Esophagus muscularis mucosa (tissue), 4 donors: Measurements from ENCODE around the gene FKBP1A. TPM values are rescaled to one million over a fixed set of nuclear protein-coding genes. Genes with fewer than 3 reads are reported as not detected.
A peak's percentile ranks its signal among the peaks of the same experiment; 100 is the strongest.

ENCODE experiments used
- DNase-seq: peaks from one replicate; pipeline ENCODE4 v3.0.0-alpha.2; 2017; ENCODE audit errors: extremely low spot score
- H3K27ac ChIP-seq, 4 donors: fragments of 200-600 bp; sonication (generic); replicated peaks in 1 of 4; 1 replicate in 3 of 4; 2 replicates in 1 of 4; pipeline ENCODE4 v1.5.1; 2016 to 2019; ENCODE audit warnings: mild to moderate bottlenecking in 1 of 4
- H3K27me3 ChIP-seq, 4 donors: fragments of 200-600 bp; sonication (generic); one replicate each; pipeline versions ENCODE4 v1.5.1 to v1.6.0; 2016 to 2019
- H3K36me3 ChIP-seq, 4 donors: fragments of 200-600 bp; sonication (generic); one replicate each; pipeline ENCODE4 v1.5.1; 2016 to 2019
- H3K4me1 ChIP-seq, 4 donors: fragments of 200-600 bp; sonication (generic); one replicate each; pipeline ENCODE4 v1.5.1; 2016 to 2019
- H3K4me3 ChIP-seq, 4 donors: fragments of 200-600 bp; sonication (generic); 1 replicate in 2 of 4; 2 replicates in 2 of 4; pipeline ENCODE4 v1.5.1; 2016 to 2019; ENCODE audit warnings: mild to moderate bottlenecking in 4 of 4, moderate library complexity in 1 of 4
- H3K9me3 ChIP-seq, 4 donors: fragments of 200-600 bp; sonication (generic); 1 replicate in 3 of 4; 2 replicates in 1 of 4; pipeline ENCODE4 v1.5.1; 2016 to 2019
- EP300 ChIP-seq: sonication (generic); formaldehyde crosslinking; IDR thresholded peaks from one replicate; pipeline ENCODE4 v1.6.1; 2017; ENCODE audit warnings: antibody characterized with exemption
- POLR2A ChIP-seq: fragments of 450-650 bp; IDR thresholded peaks from one replicate; pipeline ENCODE4 v1.6.1; 2017; ENCODE audit warnings: antibody characterized with exemption, moderate library complexity, mild to moderate bottlenecking, low read depth
- POLR2AphosphoS5 ChIP-seq, 2 donors: sonication (generic); formaldehyde crosslinking; IDR thresholded peaks; one replicate each; pipeline ENCODE4 v1.6.1; 2017; ENCODE audit warnings: antibody characterized with exemption in 2 of 2
- WGBS: methylation state at CpG from one replicate; pipeline ENCODE4 v1.1.5; 2018; 5-methylcytosine and 5-hydroxymethylcytosine counted together
- intact Hi-C: fragments of 100-400 bp; cut with DNase I; formaldehyde crosslinking; loops from one replicate; pipeline ENCODE4 v1.15.1; 2023
- total RNA-seq, 4 donors: library from RNA; depleted of rRNA; stranded (reverse); fragments of >200 nt; gene quantifications; one replicate each; pipeline versions ENCODE4 v1.1.0 to v1.2.1, GENCODE V29; 2016
- TF ChIP-seq, protein P1 (sequence below), 3 experiments: fragments of 200-600 bp in 2 of 3; fragments of 450-650 bp in 1 of 3; sonication (generic) in 2 of 3; IDR thresholded peaks; one replicate each; pipeline ENCODE4 v1.5.1; 2017 to 2019; ENCODE audit warnings: antibody characterized with exemption in 3 of 3, mild to moderate bottlenecking in 2 of 3, moderate library complexity in 1 of 3

The FKBP1A gene
- total RNA-seq, 4 donors from 2014 or later: 84.3 to 99.2 (median 89.8) TPM

DNA sequence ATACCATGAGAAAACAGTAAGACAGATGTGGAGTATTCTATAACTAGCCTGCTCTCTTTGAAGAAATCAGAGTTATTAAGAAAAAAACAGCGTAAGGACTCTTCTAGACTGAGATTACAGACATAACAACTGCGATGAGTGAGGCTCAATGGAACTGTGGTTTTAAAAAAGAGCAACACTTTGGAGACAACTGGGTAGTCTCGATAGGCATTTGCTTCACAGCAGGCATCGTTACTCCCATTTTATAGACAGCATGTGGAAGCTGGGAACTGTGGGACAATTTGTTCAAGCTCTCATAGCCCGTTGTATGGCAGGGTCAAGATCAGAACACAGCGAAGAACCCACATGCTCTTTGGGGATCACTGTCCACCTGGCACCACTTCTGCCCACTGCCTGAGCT lies 4.6 kb downstream of the FKBP1A start:
- H3K27ac ChIP-seq: peak overlapping the region; percentile 79 to 89 (median 84)
- TF ChIP-seq POLR2AphosphoS5 (IDR thresholded peaks at IDR 0.05): no peak
- no peak overlapping the region for H3K4me3 ChIP-seq
- WGBS: 59% methylated on average over 6 of the region's 6 CpGs
- DNase-seq: no peak
- H3K9me3 ChIP-seq: no peaks in the 10 kb centered on the region
- H3K27me3 ChIP-seq: no peaks in the 10 kb centered on the region
- H3K36me3 ChIP-seq: peaks cover 0 to 14% (median 1%) of the 10 kb centered on the region in 4 donors
- peaks cover 54 to 91% (median 82%) of the 10 kb centered on the region in 4 donors for H3K4me1 ChIP-seq
- intact Hi-C loops: no loop called here

DNA sequence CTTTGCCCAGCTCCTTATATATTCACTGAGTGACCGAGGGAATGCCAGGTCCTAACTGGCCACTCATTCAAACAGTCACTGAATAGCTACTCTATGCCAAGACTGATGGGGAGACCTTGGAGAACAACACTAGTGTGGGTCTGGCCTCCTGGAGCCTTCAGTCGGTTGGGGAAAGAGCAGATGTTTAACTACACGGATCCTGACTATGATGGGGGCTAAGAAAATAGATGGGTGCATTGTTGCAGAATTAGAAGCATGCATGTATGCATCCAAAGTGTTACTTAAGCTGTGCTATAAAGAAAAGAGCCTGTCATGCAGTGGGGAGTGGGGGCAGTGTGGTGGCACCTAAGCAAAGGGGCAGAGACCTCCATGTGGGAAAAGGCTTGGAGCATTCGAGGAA lies 6.5 kb downstream of the FKBP1A start:
- Histone ChIP-seq H3K27ac (no peak overlapping the region), H3K9me3 (no peaks in the 10 kb centered on the region), H3K27me3 (no peaks in the 10 kb centered on the region), H3K4me3 (no peak overlapping the region), H3K36me3 (peaks cover 0 to 14% (median 1%) of the 10 kb centered on the region in 4 donors), H3K4me1 (peaks cover 72 to 97% (median 90%) of the 10 kb centered on the region in 4 donors)
- no peak for DNase-seq
- intact Hi-C loops: no loop called here
- TF ChIP-seq, protein P1, sequence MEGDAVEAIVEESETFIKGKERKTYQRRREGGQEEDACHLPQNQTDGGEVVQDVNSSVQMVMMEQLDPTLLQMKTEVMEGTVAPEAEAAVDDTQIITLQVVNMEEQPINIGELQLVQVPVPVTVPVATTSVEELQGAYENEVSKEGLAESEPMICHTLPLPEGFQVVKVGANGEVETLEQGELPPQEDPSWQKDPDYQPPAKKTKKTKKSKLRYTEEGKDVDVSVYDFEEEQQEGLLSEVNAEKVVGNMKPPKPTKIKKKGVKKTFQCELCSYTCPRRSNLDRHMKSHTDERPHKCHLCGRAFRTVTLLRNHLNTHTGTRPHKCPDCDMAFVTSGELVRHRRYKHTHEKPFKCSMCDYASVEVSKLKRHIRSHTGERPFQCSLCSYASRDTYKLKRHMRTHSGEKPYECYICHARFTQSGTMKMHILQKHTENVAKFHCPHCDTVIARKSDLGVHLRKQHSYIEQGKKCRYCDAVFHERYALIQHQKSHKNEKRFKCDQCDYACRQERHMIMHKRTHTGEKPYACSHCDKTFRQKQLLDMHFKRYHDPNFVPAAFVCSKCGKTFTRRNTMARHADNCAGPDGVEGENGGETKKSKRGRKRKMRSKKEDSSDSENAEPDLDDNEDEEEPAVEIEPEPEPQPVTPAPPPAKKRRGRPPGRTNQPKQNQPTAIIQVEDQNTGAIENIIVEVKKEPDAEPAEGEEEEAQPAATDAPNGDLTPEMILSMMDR (IDR thresholded peaks at IDR 0.05): no peak
- TF ChIP-seq POLR2AphosphoS5 (IDR thresholded peaks at IDR 0.05) (no peak), EP300 (no peak), POLR2A (no peak)
- 88% methylated on average over 4 of the region's 4 CpGs for WGBS

DNA sequence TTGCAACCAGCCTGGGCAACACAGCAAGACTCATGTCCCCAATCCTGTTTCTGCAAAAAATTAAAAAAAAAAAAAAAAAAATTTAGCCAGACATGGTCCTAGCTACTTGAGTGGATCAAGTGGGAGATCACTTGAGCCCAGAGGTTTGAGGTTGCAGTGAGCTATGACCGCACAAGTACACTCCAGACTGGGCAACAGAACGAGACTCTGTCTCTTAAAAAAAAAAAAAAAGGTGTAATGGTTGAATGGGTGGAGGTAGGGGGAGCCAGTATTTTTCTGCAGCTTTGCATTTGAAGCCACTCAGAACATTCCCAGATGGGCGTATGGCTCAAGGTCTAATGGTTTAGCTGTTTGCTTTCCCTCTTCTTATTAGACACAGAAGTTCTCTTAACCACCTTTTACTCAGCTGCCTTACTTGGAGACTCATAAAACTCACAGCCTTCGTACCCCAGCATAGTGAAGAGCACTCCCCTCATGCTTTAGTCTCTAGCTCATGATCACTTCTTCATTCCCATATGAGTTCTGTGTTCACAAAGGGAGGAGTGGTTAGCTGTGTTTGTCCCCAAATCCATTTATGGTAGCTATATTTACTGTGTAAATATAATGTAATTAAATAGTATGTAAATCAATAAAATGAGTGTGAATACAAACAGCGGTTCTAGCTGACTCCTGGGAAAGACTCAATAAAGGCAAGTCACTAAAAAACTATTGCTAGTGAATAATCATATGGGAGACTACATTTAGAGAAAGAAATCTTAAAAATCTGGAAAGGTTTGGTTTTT lies 9.0 kb downstream of the FKBP1A start:
- H3K9me3 ChIP-seq: no peaks in the 10 kb centered on the region
- H3K4me3 ChIP-seq: no peak overlapping the region
- H3K4me1 ChIP-seq: peaks cover 70 to 97% (median 87%) of the 10 kb centered on the region in 4 donors
- peaks cover 0 to 14% (median 1%) of the 10 kb centered on the region in 4 donors for H3K36me3 ChIP-seq
- no peak overlapping the region for H3K27ac ChIP-seq
- no peak for TF ChIP-seq POLR2AphosphoS5 (IDR thresholded peaks at IDR 0.05)
- TF ChIP-seq EP300: no peak
- TF ChIP-seq, protein P1 (IDR thresholded peaks at IDR 0.05): no peak
- no peak for TF ChIP-seq POLR2A
- DNase-seq: no peak
- WGBS: 87% methylated on average over 5 of the region's 5 CpGs
- no peaks in the 10 kb centered on the region for H3K27me3 ChIP-seq
- intact Hi-C loops: no loop called here

DNA sequence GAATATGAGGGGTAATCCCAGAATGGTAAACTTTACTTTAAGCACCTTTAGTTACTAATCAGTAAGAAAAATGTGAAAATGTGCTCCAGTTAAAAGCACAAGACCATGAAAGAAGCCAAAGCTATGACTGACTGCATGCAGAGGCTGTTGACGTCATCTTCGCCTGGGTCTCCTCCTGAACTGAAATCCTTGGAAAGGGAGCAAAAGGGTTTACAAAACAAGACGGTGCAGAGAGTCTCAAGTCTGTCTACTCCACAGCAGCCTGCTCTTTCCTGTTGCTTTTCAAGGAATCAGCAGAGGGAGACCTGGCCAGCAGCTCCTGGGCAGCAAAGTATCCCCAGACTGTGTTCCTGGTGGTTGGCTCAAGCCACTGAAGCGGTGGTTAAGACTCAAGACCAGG lies 10.2 kb downstream of the FKBP1A start:
- H3K4me3 ChIP-seq: no peak overlapping the region
- TF ChIP-seq, protein P1 (IDR thresholded peaks at IDR 0.05): no peak
- H3K36me3 ChIP-seq: peaks cover 0 to 14% (median 1%) of the 10 kb centered on the region in 4 donors
- DNase-seq: no peak
- peak overlapping the region; percentile 39 to 60 (median 58) for H3K27ac ChIP-seq
- intact Hi-C loops: no loop called here
- peaks cover 75 to 97% (median 87%) of the 10 kb centered on the region in 4 donors for H3K4me1 ChIP-seq
- H3K27me3 ChIP-seq: no peaks in the 10 kb centered on the region
- no peaks in the 10 kb centered on the region for H3K9me3 ChIP-seq
- 45% methylated on average over 4 of the region's 4 CpGs for WGBS

DNA sequence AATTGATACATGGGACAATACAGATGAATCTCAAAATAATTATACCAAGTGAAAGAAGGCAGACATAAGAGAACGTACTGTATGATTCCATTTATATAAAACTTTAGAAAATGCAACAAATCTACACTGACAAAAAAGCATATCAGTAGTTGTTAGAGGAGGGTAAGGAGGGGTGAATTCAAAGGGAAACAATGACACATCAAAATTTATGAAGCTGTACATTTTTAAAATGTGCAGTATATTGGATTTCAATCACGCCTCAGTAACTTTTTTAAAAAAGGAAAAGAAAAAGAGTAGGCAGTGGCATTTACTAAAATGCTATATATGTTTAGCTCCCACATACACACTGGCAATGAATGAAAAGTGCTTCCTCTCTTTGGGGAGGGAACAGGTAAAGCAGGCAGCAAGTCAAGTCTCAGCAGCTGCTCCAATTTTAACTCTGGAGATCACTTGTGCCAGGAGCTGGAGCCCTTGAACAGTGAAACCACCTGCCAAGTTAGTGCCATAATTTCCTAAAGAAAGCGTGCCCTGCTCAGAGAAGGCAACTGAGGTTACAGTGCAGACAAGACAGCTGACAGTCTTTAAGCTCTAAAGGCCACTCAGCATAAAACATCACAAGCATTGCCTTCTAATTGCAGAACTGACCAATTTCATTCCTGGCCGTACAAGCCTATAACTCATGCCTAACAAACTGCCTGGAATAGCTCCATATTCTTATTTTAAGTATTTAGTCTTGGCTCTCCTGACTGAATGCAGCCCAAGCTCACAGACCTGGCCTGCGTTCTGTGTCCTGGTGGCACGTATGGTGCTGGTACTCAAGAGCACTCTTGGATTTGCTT lies 10.9 kb downstream of the FKBP1A start:
- Histone ChIP-seq H3K9me3 (no peaks in the 10 kb centered on the region), H3K27me3 (no peaks in the 10 kb centered on the region), H3K4me3 (no peak overlapping the region), H3K27ac (peak overlapping the region; percentile 39 to 60 (median 58)), H3K36me3 (peaks cover 0 to 14% (median 1%) of the 10 kb centered on the region in 4 donors), H3K4me1 (peaks cover 76 to 97% (median 88%) of the 10 kb centered on the region in 4 donors)
- TF ChIP-seq, protein P1 (IDR thresholded peaks at IDR 0.05): no peak
- no peak for TF ChIP-seq POLR2AphosphoS5 (IDR thresholded peaks at IDR 0.05)
- TF ChIP-seq EP300: no peak
- TF ChIP-seq POLR2A: no peak
- 38% methylated on average over 6 of the region's 6 CpGs for WGBS
- intact Hi-C loops: no loop called here
- DNase-seq: no peak
